Panc1 (cell line): ENCODE data around the gene SCARF2. TPM values are rescaled to one million over a fixed set of nuclear protein-coding genes. Genes with fewer than 3 reads are reported as not detected.

Experiments used
- ATAC-seq: fragments of 200-7000 bp; cut with Tn5 transposase; 2 replicates; pipeline ENCODE4 v1.9.1; 2020; ENCODE audit warnings: mild to moderate bottlenecking, moderate library complexity
- BruUV-seq: library from RNA; stranded (reverse); fragments of 400-500 nt; replicated peaks from 2 replicates; lab custom pipeline; 2021; lab: Mats Ljungman, UMichigan
- CTCF ChIA-PET: fragments of 300-600 bp; sonication (Branson Sonifier 250); formaldehyde crosslinking; loops from one replicate; lab custom pipeline; 2022; ENCODE audit warnings: antibody characterized with exemption; lab: Charles Lee
- POLR2A ChIA-PET: fragments of 300-600 bp; sonication (Branson Sonifier 250); formaldehyde crosslinking; loops from one replicate; lab custom pipeline; 2022; ENCODE audit warnings: antibody characterized with exemption; lab: Charles Lee
- DNase-seq: peaks from one replicate; pipeline ENCODE4 v3.0.0-alpha.2; 2010; ENCODE audit warnings: low read depth, low spot score
- H3K27ac ChIP-seq: 2 replicates; pipeline ENCODE4 v1.5.1; 2011; ENCODE audit warnings: mild to moderate bottlenecking, low read length, inconsistent platforms
- H3K27me3 ChIP-seq: fragments of 200-500 bp; sonication (Bioruptor generic); 2 replicates; pipeline ENCODE4 v1.6.0; 2014; ENCODE audit warnings: low read length, inconsistent platforms; ENCODE audit not compliant: control insufficient read depth, insufficient read depth
- H3K36me3 ChIP-seq: fragments of 200-500 bp; sonication (Bioruptor generic); 2 replicates; pipeline ENCODE4 v1.5.1; 2014; ENCODE audit warnings: inconsistent platforms, mild to moderate bottlenecking, low read length, moderate library complexity; ENCODE audit not compliant: control insufficient read depth, insufficient read depth
- H3K4me1 ChIP-seq: 2 replicates; pipeline ENCODE4 v1.5.1; 2011; ENCODE audit warnings: inconsistent platforms, mild to moderate bottlenecking, low read length, moderate library complexity; ENCODE audit not compliant: control insufficient read depth, insufficient read depth
- H3K4me3 ChIP-seq, 2 experiments: 2 replicates each; pipeline ENCODE4 v1.5.1; 2011 to 2012; ENCODE audit warnings: low read depth in 2 of 2, low read length in 2 of 2, mild to moderate bottlenecking in 2 of 2, inconsistent platforms in 1 of 2, moderate library complexity in 1 of 2
- H3K9me3 ChIP-seq: fragments of 200-500 bp; sonication (Bioruptor generic); 2 replicates; pipeline ENCODE4 v1.5.1; 2014; ENCODE audit warnings: low read depth, mild to moderate bottlenecking, inconsistent platforms, low read length, moderate library complexity; ENCODE audit not compliant: control insufficient read depth, insufficient read depth
- CTCF ChIP-seq: fragments of 450-650 bp; IDR thresholded peaks from 2 replicates; pipeline ENCODE4 v1.5.1; 2017; ENCODE audit warnings: mild to moderate bottlenecking
- POLR2AphosphoS5 ChIP-seq: IDR thresholded peaks from 2 replicates; pipeline ENCODE4 v1.6.1; 2012; ENCODE audit warnings: mild to moderate bottlenecking, low read depth, low read length, moderate library complexity
- REST ChIP-seq, 2 experiments: IDR thresholded peaks; 2 replicates each; pipeline ENCODE4 v1.6.1; 2011 to 2012; ENCODE audit warnings: low read depth in 2 of 2, control low read depth in 1 of 2, low read length in 1 of 2, mild to moderate bottlenecking in 1 of 2, moderate library complexity in 1 of 2; ENCODE audit not compliant: insufficient read depth in 1 of 2
- SIN3A ChIP-seq: IDR thresholded peaks from 2 replicates; pipeline ENCODE4 v1.6.1; 2012; ENCODE audit warnings: low read depth, mild to moderate bottlenecking, low read length, moderate library complexity, borderline replicate concordance; ENCODE audit not compliant: insufficient read depth
- TCF7L2 ChIP-seq: IDR thresholded peaks from 2 replicates; pipeline ENCODE4 v1.6.1; 2011; ENCODE audit warnings: mild to moderate bottlenecking, low read depth, low read length, inconsistent platforms
- in situ Hi-C: cut with HindIII; loops from 2 replicates; pipeline ENCODE4 v1.10.0; 2016; ENCODE audit warnings: low sequenced_read_pairs, low pct_unique_long_range_greater_than_20kb
- intact Hi-C: fragments of 100-400 bp; cut with micrococcal nuclease; formaldehyde crosslinking; loops from one replicate; pipeline ENCODE4 v1.10.0; 2022; ENCODE audit not compliant: unreplicated experiment
- total RNA-seq: library from RNA; stranded (reverse); gene quantifications from one replicate; pipeline ENCODE4 v1.2.1, GENCODE V29; 2021; ENCODE audit not compliant: unreplicated experiment

Gene SCARF2
- total RNA-seq, 1 experiment from 2014 or later, result 3.2 TPM

DNA sequence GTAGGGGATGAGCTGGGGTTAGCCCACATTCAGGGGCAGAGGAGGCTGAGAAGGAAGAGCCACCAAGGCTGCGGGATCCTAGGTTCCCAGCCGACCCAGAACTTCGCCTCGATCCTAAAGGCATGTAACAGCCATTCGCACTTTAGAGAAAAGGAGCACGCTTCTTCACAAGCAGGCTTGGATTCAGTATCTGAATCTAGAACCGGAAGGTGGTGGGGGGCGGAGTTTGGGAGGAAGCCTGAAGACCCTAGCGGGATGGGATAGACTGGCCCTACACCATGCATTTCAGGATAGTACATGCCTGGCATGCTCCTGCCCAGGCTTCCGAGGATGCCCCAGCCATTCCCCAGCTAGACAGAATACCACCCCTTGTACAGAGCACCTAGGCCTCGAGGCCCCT, 4.4 kb downstream of the SCARF2 start:
- no peaks in the 10 kb centered on the region for H3K36me3 ChIP-seq
- POLR2A ChIA-PET, result no interaction called here
- DNase-seq (no peak), ATAC-seq (no peak)
- no TSS peak for BruUV-seq
- H3K4me1 ChIP-seq, result no peaks in the 10 kb centered on the region
- CTCF ChIA-PET, result no interaction called here
- intact Hi-C loops (no loop called here), in situ Hi-C loops (no loop called here)
- TF ChIP-seq TCF7L2 (no peak), CTCF (no peak)
- H3K4me3 ChIP-seq, result no peak overlapping the region
- no peaks in the 10 kb centered on the region for H3K27me3 ChIP-seq
- H3K9me3 ChIP-seq, result no peaks in the 10 kb centered on the region
- H3K27ac ChIP-seq, result no peak overlapping the region

- no peak for TF ChIP-seq REST (IDR thresholded peaks at IDR 0.05; ENCODE audit: insufficient read depth in 1 of 2, low read depth in 2 of 2, low read length in 1 of 2)
- TF ChIP-seq TCF7L2, result no peak
- no peak for TF ChIP-seq POLR2AphosphoS5
- TF ChIP-seq SIN3A, result no peak
- TF ChIP-seq CTCF, result no peak
- H3K4me3 ChIP-seq, result no peak overlapping the region
- H3K27me3 ChIP-seq, result no peaks in the 10 kb centered on the region
- in situ Hi-C loops, result no loop called here
- CTCF ChIA-PET, result interaction anchor here (0.5 kb wide), 1 partner anchor 14 kb away, joined by 3 read pairs; no protein-coding TSS in a partner anchor
- no peaks in the 10 kb centered on the region for H3K36me3 ChIP-seq
- H3K4me1 ChIP-seq, result no peaks in the 10 kb centered on the region
- intact Hi-C loops, result no loop called here
- H3K9me3 ChIP-seq, result no peaks in the 10 kb centered on the region
- POLR2A ChIA-PET, result no interaction called here
- BruUV-seq, result no TSS peak
- ATAC-seq (no peak), DNase-seq (no peak)
- no peak overlapping the region for H3K27ac ChIP-seq
Observed at GRCh38 chr22:20432244-20432686, 5.4 kb downstream of the SCARF2 start.
